ENCODE results near the gene KPNA2. TPM values are rescaled to one million over a fixed set of nuclear protein-coding genes. Genes with fewer than 3 reads are reported as not detected.

The KPNA2 gene
- total and polyA plus RNA-seq, 10 of the 15 experiments (the other 5 are each of a cell fraction or from before 2014, with no cell fraction given): 202 to 731 (median 283) TPM

DNA sequence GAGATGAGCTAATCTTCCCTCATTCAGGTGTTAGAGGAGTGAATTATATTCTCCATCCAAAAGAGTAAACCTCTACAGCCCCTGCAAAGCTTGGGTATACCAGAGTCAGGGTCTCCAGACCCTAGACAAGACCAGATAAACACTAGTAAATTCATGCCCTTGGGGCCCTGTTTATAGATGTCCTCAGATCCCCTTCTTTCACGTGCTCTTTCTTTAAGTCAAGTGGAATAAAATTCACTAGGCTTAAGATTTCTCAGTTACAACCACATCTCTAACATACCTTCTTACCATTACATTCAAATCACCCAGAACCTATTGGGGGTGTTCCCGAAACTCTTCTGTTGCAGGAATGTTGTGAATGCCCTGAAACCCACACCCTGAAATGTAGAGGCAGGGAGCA lies 37.1 kb upstream of the KPNA2 start (continued):
- TF ChIP-seq SMC3 (IDR thresholded peaks at IDR 0.05; ENCODE audit: borderline replicate concordance, low read length): no peak
- TF ChIP-seq CREM (IDR thresholded peaks at IDR 0.05; ENCODE audit: low read depth): no peak
- no peak for TF ChIP-seq SP1 (IDR thresholded peaks at IDR 0.05; ENCODE audit: low read depth, low read length)
- TF ChIP-seq HCFC1 (IDR thresholded peaks at IDR 0.05; ENCODE audit: low read length): no peak
- TF ChIP-seq PAX8 (IDR thresholded peaks at IDR 0.05): no peak
- no peak for TF ChIP-seq STAT3 (IDR thresholded peaks at IDR 0.05; ENCODE audit: low read depth, low read length)

DNA sequence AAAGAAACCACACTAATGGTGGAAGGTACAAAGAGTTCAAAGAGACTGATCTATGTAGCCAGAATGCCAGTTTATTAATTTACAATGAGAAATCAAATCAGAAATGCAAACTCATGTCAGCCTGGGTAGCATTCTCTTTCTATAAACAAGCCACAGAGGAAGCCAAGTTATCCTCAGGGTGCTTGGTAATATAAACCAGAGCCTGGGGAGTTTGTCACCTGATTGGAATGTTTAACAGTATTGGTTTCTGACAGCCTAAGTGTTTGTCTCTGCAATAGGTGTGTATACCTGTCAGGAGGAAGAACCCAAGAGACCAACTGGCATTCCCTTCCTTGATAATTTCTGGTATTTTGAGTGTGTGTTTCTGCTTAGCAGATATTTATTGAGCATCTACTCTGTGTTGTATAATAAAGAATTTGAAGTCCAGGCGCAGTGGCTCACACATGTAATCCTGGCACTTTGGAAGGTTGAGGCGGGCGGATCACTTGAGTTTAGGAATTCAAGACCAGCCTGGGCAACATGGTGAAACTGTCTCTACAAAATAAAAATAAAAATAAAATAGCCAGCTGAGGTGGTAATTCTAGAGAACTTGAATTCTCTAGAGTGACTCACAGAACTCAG lies 36.1 kb upstream of the KPNA2 start:
- WGBS (ENCODE audit: insufficient coverage, insufficient replicate concordance, low lambda C conversion rate, missing lambda C conversion rate): 86% methylated on average over 3 of the region's 3 CpGs
- no TSS peak for BruUV-seq (replicated peaks)
- Histone ChIP-seq H4K20me1 (ENCODE audit: control insufficient read depth, insufficient read depth) (no peaks in the 10 kb centered on the region), H3K4me2 (ENCODE audit: control insufficient read depth, insufficient read depth) (no peak overlapping the region), H3K9me3 (replicated peaks; ENCODE audit: control insufficient read depth, insufficient read depth, low read length) (no peaks in the 10 kb centered on the region), H3K27me3 (replicated peaks in 1 of 2; ENCODE audit: control insufficient read depth in 2 of 2, insufficient read depth in 2 of 2, low read length in 1 of 2) (peaks cover 0 to 3% of the 10 kb centered on the region in 2 experiments; a peak in 2 of 4 replicates), H3K4me3 (no peak overlapping the region), H2AFZ (ENCODE audit: control insufficient read depth, low read depth, low read length) (no peak overlapping the region), H3K4me1 (ENCODE audit: control insufficient read depth, insufficient read depth, low read length) (peaks cover 7% of the 10 kb centered on the region), H3K27ac (ENCODE audit: control insufficient read depth, insufficient read depth) (no peak overlapping the region), H3K36me3 (ENCODE audit: control insufficient read depth in 2 of 2, insufficient read depth in 2 of 2, low read length in 1 of 2) (no peaks in the 10 kb centered on the region), H3K79me2 (ENCODE audit: control insufficient read depth, insufficient read depth, low read length) (no peaks in the 10 kb centered on the region), H3K9ac (ENCODE audit: control insufficient read depth, insufficient read depth, low read length) (no peak overlapping the region)
- no peak for TF ChIP-seq NRF1 (conservative IDR thresholded peaks at IDR 0.05; ENCODE audit: low read depth, low read length)
- TF ChIP-seq CBX5 (IDR thresholded peaks at IDR 0.05; ENCODE audit: low read depth): no peak
- no peak for TF ChIP-seq SRF (IDR thresholded peaks at IDR 0.05; ENCODE audit: low read depth in 2 of 2, low read length in 2 of 2)
- no peak for TF ChIP-seq ZNF384 (IDR thresholded peaks at IDR 0.05; ENCODE audit: borderline replicate concordance, low read depth, low read length)
- no peak for TF ChIP-seq HDGF (IDR thresholded peaks at IDR 0.05)
- RAD21 ChIA-PET (ENCODE audit: unreplicated experiment): no interaction called here
- in situ Hi-C loops (cut with MboI) (no loop called here), intact Hi-C loops (cut with micrococcal nuclease; ENCODE audit: unreplicated experiment) (no loop called here)
- CTCF ChIA-PET: interaction anchor here (1.1 kb wide), 1 partner anchor 9 kb away, joined by 3 read pairs; no protein-coding TSS in a partner anchor
- no peak for ATAC-seq
- SMC1A ChIA-PET (ENCODE audit: uncharacterized antibody, unreplicated experiment): no interaction called here
- DNase-seq (ENCODE audit: low read depth, low spot score): no peak
- POLR2A ChIA-PET: no interaction called here
- no peak for FAIRE-seq

All from GM12878 (cell line).